ENCODE data around the gene CHRNA9. TPM values are rescaled to one million over a fixed set of nuclear protein-coding genes. Genes with fewer than 3 reads are reported as not detected.

CHRNA9 gene
- total RNA-seq, 1 experiment from 2014 or later: not detected

DNA sequence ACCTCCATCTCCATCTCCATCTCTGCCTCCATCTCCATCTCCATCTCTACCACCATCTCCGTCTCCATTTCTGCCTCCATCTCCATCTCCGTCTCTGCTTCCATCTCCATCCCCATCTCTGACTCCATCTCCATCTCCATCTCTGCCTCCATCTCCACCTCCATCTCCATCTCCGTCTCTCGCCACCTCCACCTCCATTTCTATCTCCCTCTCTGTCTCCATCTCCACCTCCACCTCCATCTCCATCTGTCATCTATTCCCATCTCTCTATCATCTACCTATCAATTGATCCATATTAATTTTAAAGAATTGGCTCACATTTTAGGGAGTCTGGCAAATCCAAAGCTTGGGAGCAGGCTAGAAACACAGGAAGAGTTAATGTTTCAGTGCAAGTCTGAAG is 39.6 kb upstream of the CHRNA9 start:
- no peak overlapping the region for H3K4me3 ChIP-seq (ENCODE audit: low read depth in 2 of 2, low read length in 2 of 2)
- no TSS peak for BruUV-seq (replicated peaks)
- no peaks in the 10 kb centered on the region for H3K36me3 ChIP-seq (ENCODE audit: control insufficient read depth, insufficient read depth, low read length)
- no peaks in the 10 kb centered on the region for H3K9me3 ChIP-seq (ENCODE audit: control insufficient read depth, insufficient read depth, low read depth, low read length)
- POLR2A ChIA-PET: no interaction called here
- TF ChIP-seq POLR2AphosphoS5 (IDR thresholded peaks at IDR 0.05; ENCODE audit: low read depth, low read length): no peak
- TF ChIP-seq, protein P1, sequence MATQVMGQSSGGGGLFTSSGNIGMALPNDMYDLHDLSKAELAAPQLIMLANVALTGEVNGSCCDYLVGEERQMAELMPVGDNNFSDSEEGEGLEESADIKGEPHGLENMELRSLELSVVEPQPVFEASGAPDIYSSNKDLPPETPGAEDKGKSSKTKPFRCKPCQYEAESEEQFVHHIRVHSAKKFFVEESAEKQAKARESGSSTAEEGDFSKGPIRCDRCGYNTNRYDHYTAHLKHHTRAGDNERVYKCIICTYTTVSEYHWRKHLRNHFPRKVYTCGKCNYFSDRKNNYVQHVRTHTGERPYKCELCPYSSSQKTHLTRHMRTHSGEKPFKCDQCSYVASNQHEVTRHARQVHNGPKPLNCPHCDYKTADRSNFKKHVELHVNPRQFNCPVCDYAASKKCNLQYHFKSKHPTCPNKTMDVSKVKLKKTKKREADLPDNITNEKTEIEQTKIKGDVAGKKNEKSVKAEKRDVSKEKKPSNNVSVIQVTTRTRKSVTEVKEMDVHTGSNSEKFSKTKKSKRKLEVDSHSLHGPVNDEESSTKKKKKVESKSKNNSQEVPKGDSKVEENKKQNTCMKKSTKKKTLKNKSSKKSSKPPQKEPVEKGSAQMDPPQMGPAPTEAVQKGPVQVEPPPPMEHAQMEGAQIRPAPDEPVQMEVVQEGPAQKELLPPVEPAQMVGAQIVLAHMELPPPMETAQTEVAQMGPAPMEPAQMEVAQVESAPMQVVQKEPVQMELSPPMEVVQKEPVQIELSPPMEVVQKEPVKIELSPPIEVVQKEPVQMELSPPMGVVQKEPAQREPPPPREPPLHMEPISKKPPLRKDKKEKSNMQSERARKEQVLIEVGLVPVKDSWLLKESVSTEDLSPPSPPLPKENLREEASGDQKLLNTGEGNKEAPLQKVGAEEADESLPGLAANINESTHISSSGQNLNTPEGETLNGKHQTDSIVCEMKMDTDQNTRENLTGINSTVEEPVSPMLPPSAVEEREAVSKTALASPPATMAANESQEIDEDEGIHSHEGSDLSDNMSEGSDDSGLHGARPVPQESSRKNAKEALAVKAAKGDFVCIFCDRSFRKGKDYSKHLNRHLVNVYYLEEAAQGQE (IDR thresholded peaks at IDR 0.05; ENCODE audit: insufficient read depth in 1 of 2, low read depth in 2 of 2, low read length in 1 of 2): no peak
- TF ChIP-seq SIN3A (IDR thresholded peaks at IDR 0.05; ENCODE audit: borderline replicate concordance, insufficient read depth, low read depth, low read length): no peak
- TF ChIP-seq TCF7L2 (IDR thresholded peaks at IDR 0.05; ENCODE audit: low read depth, low read length): no peak
- TF ChIP-seq, protein P2, sequence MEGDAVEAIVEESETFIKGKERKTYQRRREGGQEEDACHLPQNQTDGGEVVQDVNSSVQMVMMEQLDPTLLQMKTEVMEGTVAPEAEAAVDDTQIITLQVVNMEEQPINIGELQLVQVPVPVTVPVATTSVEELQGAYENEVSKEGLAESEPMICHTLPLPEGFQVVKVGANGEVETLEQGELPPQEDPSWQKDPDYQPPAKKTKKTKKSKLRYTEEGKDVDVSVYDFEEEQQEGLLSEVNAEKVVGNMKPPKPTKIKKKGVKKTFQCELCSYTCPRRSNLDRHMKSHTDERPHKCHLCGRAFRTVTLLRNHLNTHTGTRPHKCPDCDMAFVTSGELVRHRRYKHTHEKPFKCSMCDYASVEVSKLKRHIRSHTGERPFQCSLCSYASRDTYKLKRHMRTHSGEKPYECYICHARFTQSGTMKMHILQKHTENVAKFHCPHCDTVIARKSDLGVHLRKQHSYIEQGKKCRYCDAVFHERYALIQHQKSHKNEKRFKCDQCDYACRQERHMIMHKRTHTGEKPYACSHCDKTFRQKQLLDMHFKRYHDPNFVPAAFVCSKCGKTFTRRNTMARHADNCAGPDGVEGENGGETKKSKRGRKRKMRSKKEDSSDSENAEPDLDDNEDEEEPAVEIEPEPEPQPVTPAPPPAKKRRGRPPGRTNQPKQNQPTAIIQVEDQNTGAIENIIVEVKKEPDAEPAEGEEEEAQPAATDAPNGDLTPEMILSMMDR (IDR thresholded peaks at IDR 0.05): no peak
- no peak for DNase-seq (ENCODE audit: low read depth, low spot score)
- CTCF ChIA-PET: no interaction called here
- no peaks in the 10 kb centered on the region for H3K27me3 ChIP-seq (ENCODE audit: control insufficient read depth, insufficient read depth, low read length)
- H3K27ac ChIP-seq (ENCODE audit: low read length): no peak overlapping the region
- ATAC-seq: no peak
- intact Hi-C loops (cut with micrococcal nuclease; ENCODE audit: unreplicated experiment): no loop called here
- no peaks in the 10 kb centered on the region for H3K4me1 ChIP-seq (ENCODE audit: control insufficient read depth, insufficient read depth, low read length)
- in situ Hi-C loops (cut with HindIII; ENCODE audit: low pct_unique_long_range_greater_than_20kb, low sequenced_read_pairs): no loop called here

DNA sequence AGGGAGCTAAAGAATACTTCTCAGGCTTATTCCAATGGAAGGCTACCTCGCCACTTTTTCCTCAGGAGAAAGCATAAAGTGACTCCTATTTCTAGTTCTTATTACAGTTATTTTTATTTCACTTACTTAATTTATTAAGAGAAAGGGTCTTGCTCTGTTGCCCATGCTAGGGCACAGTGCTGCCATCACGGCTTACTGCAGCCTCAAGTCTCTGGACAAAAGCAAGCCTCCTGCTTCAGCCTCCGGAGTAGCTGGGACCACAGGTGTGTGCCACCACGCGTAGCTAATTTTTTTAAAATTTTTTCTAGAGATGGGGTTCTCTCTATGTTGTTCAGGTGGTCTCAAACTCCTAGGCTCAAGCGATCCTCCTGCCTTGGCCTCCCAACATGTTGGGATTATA is 36.0 kb upstream of the CHRNA9 start:
- Histone ChIP-seq H3K4me1 (ENCODE audit: control insufficient read depth, insufficient read depth, low read length) (no peaks in the 10 kb centered on the region), H3K9me3 (ENCODE audit: control insufficient read depth, insufficient read depth, low read depth, low read length) (no peaks in the 10 kb centered on the region), H3K27ac (ENCODE audit: low read length) (no peak overlapping the region), H3K36me3 (ENCODE audit: control insufficient read depth, insufficient read depth, low read length) (no peaks in the 10 kb centered on the region), H3K4me3 (ENCODE audit: low read depth in 2 of 2, low read length in 2 of 2) (no peak overlapping the region), H3K27me3 (ENCODE audit: control insufficient read depth, insufficient read depth, low read length) (no peaks in the 10 kb centered on the region)
- POLR2A ChIA-PET: no interaction called here
- DNase-seq (ENCODE audit: low read depth, low spot score) (no peak), ATAC-seq (no peak)
- BruUV-seq (replicated peaks): no TSS peak
- intact Hi-C loops (cut with micrococcal nuclease; ENCODE audit: unreplicated experiment): no loop called here
- TF ChIP-seq, protein P1 (IDR thresholded peaks at IDR 0.05; ENCODE audit: insufficient read depth in 1 of 2, low read depth in 2 of 2, low read length in 1 of 2): no peak
- TF ChIP-seq POLR2AphosphoS5 (IDR thresholded peaks at IDR 0.05; ENCODE audit: low read depth, low read length): no peak
- TF ChIP-seq, protein P2 (IDR thresholded peaks at IDR 0.05): no peak
- TF ChIP-seq TCF7L2 (IDR thresholded peaks at IDR 0.05; ENCODE audit: low read depth, low read length): no peak
- CTCF ChIA-PET: no interaction called here
- in situ Hi-C loops (cut with HindIII; ENCODE audit: low pct_unique_long_range_greater_than_20kb, low sequenced_read_pairs): no loop called here
